Caco-2 (cell line): Measurements from ENCODE around the gene TRPM2. TPM values are rescaled to one million over a fixed set of nuclear protein-coding genes. Genes with fewer than 3 reads are reported as not detected.

Source experiments
- BruUV-seq: library from RNA; stranded (reverse); fragments of 400-500 nt; replicated peaks from 2 replicates; lab custom pipeline; 2021; lab: Mats Ljungman, UMichigan
- CTCF ChIA-PET: fragments of 300-600 bp; sonication (Branson Sonifier 250); formaldehyde crosslinking; loops from one replicate; lab custom pipeline; 2022; ENCODE audit warnings: antibody characterized with exemption; lab: Charles Lee
- POLR2A ChIA-PET: fragments of 300-600 bp; sonication (Branson Sonifier 250); formaldehyde crosslinking; loops from one replicate; lab custom pipeline; 2022; ENCODE audit warnings: antibody characterized with exemption; lab: Charles Lee
- DNase-seq, 2 experiments: peaks; one replicate each; pipeline versions ENCODE4 v3.0.0 to v3.0.0-alpha.2; 2020 to 2022
- H3K27me3 ChIP-seq: replicated peaks from 2 replicates; pipeline ENCODE4 v1.6.0; 2011; ENCODE audit warnings: low read length; ENCODE audit not compliant: control insufficient read depth, insufficient read depth
- H3K36me3 ChIP-seq: 2 replicates; pipeline ENCODE4 v1.5.1; 2011; ENCODE audit warnings: low read length; ENCODE audit not compliant: control insufficient read depth, insufficient read depth
- H3K4me1 ChIP-seq: fragments of 250-450 bp; sonication (Bioruptor Pico); 2 replicates; pipeline ENCODE4 v1.5.1; 2020; ENCODE audit warnings: mild to moderate bottlenecking
- H3K4me3 ChIP-seq: 2 replicates; pipeline ENCODE4 v1.5.1; 2011; ENCODE audit warnings: low read depth, mild to moderate bottlenecking, control low read depth, low read length
- H3K9me3 ChIP-seq: fragments of 250-450 bp; sonication (Bioruptor Pico); 2 replicates; pipeline ENCODE4 v1.5.1; 2020; ENCODE audit warnings: mild to moderate bottlenecking, moderate library complexity
- H3K27ac Mint-ChIP-seq: one replicate; pipeline ENCODE4 v1.8.0; 2022; ENCODE audit warnings: mixed read lengths; ENCODE audit not compliant: unreplicated experiment
- H3K27me3 Mint-ChIP-seq: one replicate; pipeline ENCODE4 v1.8.0; 2022; ENCODE audit warnings: mixed read lengths; ENCODE audit not compliant: insufficient read depth, unreplicated experiment
- H3K36me3 Mint-ChIP-seq: one replicate; pipeline ENCODE4 v1.8.0; 2022; ENCODE audit warnings: mild to moderate bottlenecking, mixed read lengths; ENCODE audit not compliant: insufficient read depth, unreplicated experiment
- H3K4me1 Mint-ChIP-seq: one replicate; pipeline ENCODE4 v1.8.0; 2022; ENCODE audit warnings: low read depth, mixed read lengths; ENCODE audit not compliant: unreplicated experiment
- H3K4me3 Mint-ChIP-seq: one replicate; pipeline ENCODE4 v1.8.0; 2022; ENCODE audit warnings: mild to moderate bottlenecking, moderate library complexity, mixed read lengths; ENCODE audit not compliant: unreplicated experiment
- H3K9me3 Mint-ChIP-seq: one replicate; pipeline ENCODE4 v1.8.0; 2022; ENCODE audit warnings: mixed read lengths; ENCODE audit not compliant: unreplicated experiment
- CTCF ChIP-seq, 2 experiments: fragments of 200-600 bp in 1 of 2; IDR thresholded peaks; 1 replicate in 1 of 2; 2 replicates in 1 of 2; pipeline versions ENCODE4 v1.5.1 to v1.8.0; 2011 to 2022; ENCODE audit warnings: antibody characterized with exemption in 1 of 2, control low read depth in 1 of 2, inconsistent platforms in 1 of 2, low read depth in 1 of 2, low read length in 1 of 2, mild to moderate bottlenecking in 1 of 2, moderate library complexity in 1 of 2; ENCODE audit not compliant: insufficient read depth in 1 of 2, severe bottlenecking in 1 of 2, unreplicated experiment in 1 of 2
- intact Hi-C: fragments of 100-400 bp; cut with micrococcal nuclease; formaldehyde crosslinking; loops from one replicate; pipeline ENCODE4 v1.10.0; 2022; ENCODE audit not compliant: unreplicated experiment
- total RNA-seq: library from RNA; stranded (reverse); gene quantifications from 2 replicates; pipeline ENCODE4 v1.2.3, GENCODE V29; 2022

TRPM2 gene
- total RNA-seq, 1 experiment from 2014 or later, result 0.20 TPM

DNA sequence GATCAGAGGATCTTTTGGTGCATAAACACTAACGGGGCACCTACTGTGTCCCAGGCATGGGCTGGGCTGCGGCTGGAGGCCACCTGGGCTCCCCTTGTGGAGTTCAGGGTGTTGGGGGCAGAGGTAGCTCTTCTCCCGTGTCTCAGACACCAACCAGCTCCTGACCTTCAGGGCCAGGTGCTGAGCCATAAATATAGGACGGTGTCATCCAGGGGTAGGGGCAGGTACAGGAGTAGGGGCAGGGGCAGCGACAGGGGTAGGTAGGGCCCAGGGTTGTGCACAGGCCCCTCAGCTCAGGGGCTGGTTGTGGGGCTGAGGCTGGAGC lies 83.9 kb downstream of the TRPM2 start:
- H3K4me1 ChIP-seq, result no peaks in the 10 kb centered on the region
- H3K27me3 ChIP-seq, result no peaks in the 10 kb centered on the region
- intact Hi-C loops, result no loop called here
- ChIA-PET CTCF (no interaction called here), POLR2A (no interaction called here)
- Mint-ChIP-seq H3K9me3 (no peaks in the 10 kb centered on the region), H3K4me3 (no peak overlapping the region), H3K4me1 (no peaks in the 10 kb centered on the region), H3K36me3 (no peaks in the 10 kb centered on the region), H3K27me3 (no peaks in the 10 kb centered on the region), H3K27ac (no peak overlapping the region)
- peak in 1 of 2 experiments; percentile 18 for DNase-seq
- H3K36me3 ChIP-seq, result no peaks in the 10 kb centered on the region
- no peaks in the 10 kb centered on the region for H3K9me3 ChIP-seq
- no TSS peak for BruUV-seq
- no peak overlapping the region for H3K4me3 ChIP-seq
- no peak for TF ChIP-seq CTCF (IDR thresholded peaks at IDR 0.05; ENCODE audit: insufficient read depth in 1 of 2, low read depth in 1 of 2, low read length in 1 of 2, severe bottlenecking in 1 of 2, unreplicated experiment in 1 of 2)

- H3K27me3 ChIP-seq, result no peaks in the 10 kb centered on the region
- no peaks in the 10 kb centered on the region for H3K27me3 Mint-ChIP-seq
- ChIA-PET CTCF (no interaction called here), POLR2A (no interaction called here)
- H3K9me3 Mint-ChIP-seq, result no peaks in the 10 kb centered on the region
- no peaks in the 10 kb centered on the region for H3K36me3 ChIP-seq
- TF ChIP-seq CTCF (IDR thresholded peaks at IDR 0.05; ENCODE audit: insufficient read depth in 1 of 2, low read depth in 1 of 2, low read length in 1 of 2, severe bottlenecking in 1 of 2, unreplicated experiment in 1 of 2), result no peak
- no peaks in the 10 kb centered on the region for H3K4me1 Mint-ChIP-seq
- intact Hi-C loops, result no loop called here
- no peaks in the 10 kb centered on the region for H3K9me3 ChIP-seq
- H3K4me3 Mint-ChIP-seq, result no peak overlapping the region
- no peaks in the 10 kb centered on the region for H3K4me1 ChIP-seq
- no peak overlapping the region for H3K27ac Mint-ChIP-seq
- peak in 1 of 2 experiments; percentile 23 for DNase-seq
- H3K36me3 Mint-ChIP-seq, result no peaks in the 10 kb centered on the region
- no peak overlapping the region for H3K4me3 ChIP-seq
- no TSS peak for BruUV-seq
Measured at GRCh38 chr21:44437696-44438431, 84.4 kb downstream of the TRPM2 start.

- CTCF ChIA-PET, result no interaction called here
- BruUV-seq, result no TSS peak
Measured at GRCh38 chr21:44438531-44439210, 85.2 kb downstream of the TRPM2 start.

More at GRCh38 chr21:44438531-44439210, 85.2 kb downstream of the TRPM2 start:
- Mint-ChIP-seq H3K9me3 (no peaks in the 10 kb centered on the region), H3K27me3 (no peaks in the 10 kb centered on the region), H3K4me1 (no peaks in the 10 kb centered on the region), H3K36me3 (no peaks in the 10 kb centered on the region), H3K4me3 (no peak overlapping the region), H3K27ac (no peak overlapping the region)
- H3K36me3 ChIP-seq, result no peaks in the 10 kb centered on the region
- POLR2A ChIA-PET, result no interaction called here
- peak in 1 of 2 experiments; percentile 32 for DNase-seq
- no peak overlapping the region for H3K4me3 ChIP-seq
- TF ChIP-seq CTCF (IDR thresholded peaks at IDR 0.05; ENCODE audit: insufficient read depth in 1 of 2, low read depth in 1 of 2, low read length in 1 of 2, severe bottlenecking in 1 of 2, unreplicated experiment in 1 of 2), result no peak
- H3K4me1 ChIP-seq, result no peaks in the 10 kb centered on the region
- H3K9me3 ChIP-seq, result no peaks in the 10 kb centered on the region
- no peaks in the 10 kb centered on the region for H3K27me3 ChIP-seq
- intact Hi-C loops, result no loop called here
